Measurements from ENCODE around the gene HMX3.

- TF ChIP-seq ATF3 (IDR thresholded peaks at IDR 0.05; ENCODE audit: insufficient read depth, low read depth, low read length) (no peak), POLR2A (IDR thresholded peaks at IDR 0.05; ENCODE audit: control extremely low read depth in 1 of 2, low read depth in 2 of 2, low read length in 2 of 2) (no peak)
These were observed 3.9 kb downstream of the HMX3 start for GRCh38 chr10:123139521-123140163.
